Liver (tissue), 3 donors: ENCODE measurements around the gene SCUBE1.

Experiments
- EGR1 ChIP-seq, 2 donors: IDR thresholded peaks; 2 replicates each; pipeline ENCODE4 v1.6.1; 2016 to 2018; ENCODE audit warnings: antibody characterized with exemption in 2 of 2, low read depth in 2 of 2
- FOXA1 ChIP-seq: IDR thresholded peaks from 2 replicates; pipeline ENCODE4 v1.6.1; 2016; ENCODE audit warnings: antibody characterized with exemption
- RAD21 ChIP-seq, 2 donors: IDR thresholded peaks; 2 replicates each; pipeline ENCODE4 v1.6.1; 2016; ENCODE audit warnings: antibody characterized with exemption in 2 of 2, mild to moderate bottlenecking in 2 of 2
- REST ChIP-seq: IDR thresholded peaks from 2 replicates; pipeline ENCODE4 v1.6.1; 2016; ENCODE audit warnings: antibody characterized with exemption, mild to moderate bottlenecking
- RXRA ChIP-seq, 2 donors: IDR thresholded peaks; 2 replicates each; pipeline ENCODE4 v1.6.1; 2017 to 2018; ENCODE audit warnings: antibody characterized with exemption in 2 of 2, mild to moderate bottlenecking in 1 of 2
- SP1 ChIP-seq: IDR thresholded peaks from 2 replicates; pipeline ENCODE4 v1.6.1; 2018; ENCODE audit warnings: antibody characterized with exemption, mild to moderate bottlenecking
- TAF1 ChIP-seq: conservative IDR thresholded peaks from 2 replicates; pipeline ENCODE4 v1.6.1; 2016; ENCODE audit warnings: antibody characterized with exemption, mild to moderate bottlenecking
- TF ChIP-seq, protein P1 (sequence below): fragments of 150-350 bp; IDR thresholded peaks from 2 replicates; pipeline ENCODE4 v1.5.1; 2017; ENCODE audit warnings: improper control_type of control experiment, low read depth, low read length; ENCODE audit not compliant: missing input control
- donor health status: healthy.
- donor health status: healthy.

GRCh38 chr22:43216738-43217137 lies 126.4 kb downstream of the SCUBE1 start:
- no peak for TF ChIP-seq REST
- TF ChIP-seq SP1: no peak
- TF ChIP-seq, protein P1, sequence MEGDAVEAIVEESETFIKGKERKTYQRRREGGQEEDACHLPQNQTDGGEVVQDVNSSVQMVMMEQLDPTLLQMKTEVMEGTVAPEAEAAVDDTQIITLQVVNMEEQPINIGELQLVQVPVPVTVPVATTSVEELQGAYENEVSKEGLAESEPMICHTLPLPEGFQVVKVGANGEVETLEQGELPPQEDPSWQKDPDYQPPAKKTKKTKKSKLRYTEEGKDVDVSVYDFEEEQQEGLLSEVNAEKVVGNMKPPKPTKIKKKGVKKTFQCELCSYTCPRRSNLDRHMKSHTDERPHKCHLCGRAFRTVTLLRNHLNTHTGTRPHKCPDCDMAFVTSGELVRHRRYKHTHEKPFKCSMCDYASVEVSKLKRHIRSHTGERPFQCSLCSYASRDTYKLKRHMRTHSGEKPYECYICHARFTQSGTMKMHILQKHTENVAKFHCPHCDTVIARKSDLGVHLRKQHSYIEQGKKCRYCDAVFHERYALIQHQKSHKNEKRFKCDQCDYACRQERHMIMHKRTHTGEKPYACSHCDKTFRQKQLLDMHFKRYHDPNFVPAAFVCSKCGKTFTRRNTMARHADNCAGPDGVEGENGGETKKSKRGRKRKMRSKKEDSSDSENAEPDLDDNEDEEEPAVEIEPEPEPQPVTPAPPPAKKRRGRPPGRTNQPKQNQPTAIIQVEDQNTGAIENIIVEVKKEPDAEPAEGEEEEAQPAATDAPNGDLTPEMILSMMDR: no peak
- no peak for TF ChIP-seq FOXA1
- no peak for TF ChIP-seq TAF1
- TF ChIP-seq RXRA (IDR thresholded peaks at IDR 0.05): no peak
- TF ChIP-seq EGR1 (IDR thresholded peaks at IDR 0.05; ENCODE audit: low read depth in 2 of 2): no peak
- no peak for TF ChIP-seq RAD21 (IDR thresholded peaks at IDR 0.05)
